HG03159 (cell line): ENCODE data around the gene CSH1.
"Not testable (repeated sequence)": the region's sequence is repeated elsewhere in the genome, so short reads cannot be mapped to it uniquely, and the experiment has no call there.

Experiments
- ATAC-seq: cut with Tn5 transposase; IDR thresholded peaks from one replicate; pipeline ENCODE4 v1.9.1; 2021; ENCODE audit warnings: mild to moderate bottlenecking, moderate library complexity; ENCODE audit not compliant: unreplicated experiment

CSH1 gene

DNA sequence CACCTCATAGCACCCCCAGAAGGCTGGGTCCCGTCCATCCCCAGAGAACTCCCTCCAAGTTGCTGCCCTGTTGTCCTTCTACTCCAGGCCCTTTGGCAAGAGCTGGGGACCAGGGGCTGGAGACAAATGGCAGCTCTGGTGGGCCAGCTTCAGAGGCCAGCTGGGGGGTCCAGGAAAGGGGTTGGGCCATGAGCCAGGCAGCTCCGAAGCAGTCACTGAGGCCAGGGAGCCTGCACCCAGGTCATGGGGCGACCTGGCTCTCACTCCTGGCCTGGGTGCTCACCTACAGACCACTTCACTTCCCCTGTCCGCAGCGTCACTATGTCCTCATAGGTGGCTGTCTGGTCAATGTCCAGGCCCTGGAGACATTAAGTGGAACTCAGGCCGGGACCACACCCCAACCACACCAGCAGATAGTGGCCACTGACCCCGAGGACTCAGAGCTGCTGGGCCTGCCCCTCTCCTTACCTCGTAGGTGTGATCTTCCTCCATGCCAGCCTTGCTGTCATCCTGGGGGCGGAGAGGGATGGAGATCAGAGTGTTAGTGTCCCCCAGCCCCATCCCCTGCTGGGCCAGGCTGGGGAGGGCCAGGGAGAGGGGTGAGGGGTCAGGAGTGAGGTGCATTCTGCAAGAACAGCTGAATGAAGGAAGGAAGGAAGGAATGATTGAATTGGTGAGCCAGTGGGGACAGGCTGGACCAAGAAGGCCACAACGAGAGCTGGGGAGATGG, 32.8 kb upstream of the CSH1 start:
- no peak for ATAC-seq

DNA sequence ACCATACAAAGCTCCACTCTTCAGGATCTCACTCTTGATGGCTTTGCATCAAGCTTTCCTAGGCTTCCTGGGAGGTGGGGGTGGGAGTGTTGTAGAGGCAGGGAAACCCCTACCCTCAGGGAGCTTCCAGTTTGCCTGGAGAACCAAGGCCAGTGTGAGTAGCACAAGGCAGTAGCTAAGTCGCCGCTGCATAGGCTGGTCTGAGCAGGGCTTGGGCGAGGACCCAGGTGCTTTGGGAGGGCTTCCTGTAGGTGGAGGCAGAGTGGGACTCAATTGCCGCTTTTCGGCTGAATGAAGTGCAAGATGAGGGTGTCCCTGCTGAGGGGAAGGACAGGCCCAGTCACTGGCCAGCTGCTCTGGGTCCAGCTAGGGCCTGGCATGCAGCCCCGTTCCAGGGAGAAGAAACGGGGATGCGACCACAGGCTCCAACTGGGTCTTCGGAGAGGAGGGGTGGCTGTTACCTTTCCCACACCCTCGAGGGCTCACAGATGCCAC, 31.8 kb upstream of the CSH1 start:
- ATAC-seq: no peak

DNA sequence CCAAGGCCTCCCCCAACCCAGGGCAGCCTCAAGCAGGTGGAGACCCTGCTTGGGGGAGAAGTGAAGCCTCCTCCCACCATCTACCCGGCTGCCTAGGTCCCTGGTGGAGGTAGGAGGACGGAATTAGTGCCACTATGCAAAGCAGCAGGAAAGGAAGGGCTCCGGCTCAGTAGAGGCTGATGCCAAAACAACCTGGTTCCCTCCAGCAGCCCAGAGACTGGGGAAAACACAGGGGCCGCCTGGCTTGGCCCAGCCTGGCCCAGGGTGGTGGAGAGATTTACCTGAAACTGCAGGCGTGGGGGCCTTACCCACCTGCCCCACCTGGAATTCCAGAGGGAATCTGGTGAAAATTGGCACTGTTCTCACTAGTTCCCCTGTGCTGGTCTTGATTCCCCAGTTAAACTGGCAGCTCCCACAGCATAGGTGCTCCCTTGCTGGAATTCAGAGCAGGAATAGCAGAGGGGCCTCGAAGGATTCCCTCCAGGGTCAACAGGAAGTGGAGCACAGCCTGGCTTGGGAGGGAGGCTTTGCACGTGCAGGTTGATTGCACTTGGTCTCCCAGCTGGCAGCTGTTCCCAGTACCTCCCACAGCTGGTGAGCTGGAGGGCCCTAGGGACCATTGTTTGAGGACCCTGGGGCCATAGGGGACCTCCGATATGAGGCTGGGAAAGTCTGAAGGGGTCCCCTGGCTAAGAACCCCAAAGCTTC, 31.2 kb upstream of the CSH1 start:
- no peak for ATAC-seq

DNA sequence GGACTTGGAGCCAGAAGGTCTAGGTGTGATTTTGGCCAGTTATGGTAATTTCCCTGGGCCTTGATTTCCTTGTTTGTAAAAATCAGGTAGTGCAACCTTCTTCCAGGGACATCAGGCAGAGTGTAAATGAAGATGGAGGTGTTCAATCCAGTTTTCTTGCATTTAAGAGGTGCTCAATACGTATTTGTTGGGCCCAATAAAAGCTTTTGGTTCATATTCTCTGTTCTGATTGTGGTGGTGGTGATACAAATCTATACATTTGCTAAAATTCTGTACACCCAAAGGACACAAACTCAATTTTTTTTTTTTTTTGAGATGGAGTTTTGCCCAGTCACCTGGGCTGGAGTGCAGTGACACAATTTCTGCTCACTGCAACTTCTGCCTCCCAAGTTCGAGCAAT, 29.8 kb upstream of the CSH1 start:
- no peak for ATAC-seq

DNA sequence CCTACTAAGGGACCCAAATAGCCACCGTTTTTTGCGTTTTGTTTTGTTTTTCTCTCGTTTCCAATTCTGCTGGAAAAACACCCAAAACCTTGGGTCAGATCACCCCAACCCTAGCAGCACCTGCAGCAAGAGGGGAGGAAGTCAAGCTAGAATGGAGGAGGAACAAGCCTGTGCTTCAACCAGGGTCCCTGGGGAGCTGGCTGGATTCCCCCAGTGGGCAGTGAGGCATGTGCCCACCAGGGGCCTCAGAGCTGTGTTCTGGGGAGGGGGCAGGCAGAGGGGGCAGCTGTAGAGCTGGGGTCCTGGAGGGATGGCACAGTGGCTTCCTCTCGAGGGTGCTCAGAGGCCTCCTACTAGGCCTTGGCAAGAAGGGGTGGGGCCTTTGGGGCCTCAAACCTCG, 29.2 kb upstream of the CSH1 start:
- ATAC-seq: no peak

DNA sequence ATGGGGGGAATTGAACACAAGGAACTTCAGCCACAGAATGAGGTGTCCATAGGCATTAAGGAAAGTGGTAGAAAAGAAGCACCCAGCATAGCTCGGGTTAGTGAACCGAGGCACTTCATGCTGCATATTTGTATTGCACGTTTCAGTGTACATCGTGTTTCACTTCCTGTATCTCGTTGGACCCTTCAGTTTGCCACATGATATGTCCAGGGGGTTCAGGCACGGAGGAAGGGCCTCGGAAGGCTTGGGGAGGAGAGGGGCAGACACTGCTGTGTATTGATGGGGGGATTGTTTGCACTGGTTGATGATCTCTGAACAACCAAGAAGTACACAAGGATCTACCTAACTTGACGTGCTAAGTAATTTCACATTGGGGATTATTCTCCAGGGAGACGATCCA, 26.0 kb upstream of the CSH1 start:
- ATAC-seq: peak; percentile 60

DNA sequence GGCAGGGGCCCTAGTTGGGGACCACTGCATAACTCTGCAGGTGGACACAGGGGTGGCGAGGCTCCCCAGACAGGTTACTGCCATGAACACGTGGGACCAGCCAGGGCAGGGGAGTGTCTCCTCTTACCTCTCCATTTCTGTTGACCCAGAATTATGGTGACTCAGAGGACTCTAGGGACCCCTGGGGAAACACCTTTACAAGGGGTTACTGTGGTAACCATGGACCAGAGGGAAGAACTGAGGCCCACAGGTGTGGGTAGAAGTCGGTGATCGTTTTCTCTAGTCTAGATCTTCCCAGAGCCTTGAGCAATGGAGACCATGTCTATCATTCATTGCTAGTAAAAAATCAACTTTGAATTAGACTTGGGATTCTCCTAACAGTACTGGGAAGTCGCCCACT, 24.4 kb upstream of the CSH1 start:
- not testable (repeated sequence) for ATAC-seq

DNA sequence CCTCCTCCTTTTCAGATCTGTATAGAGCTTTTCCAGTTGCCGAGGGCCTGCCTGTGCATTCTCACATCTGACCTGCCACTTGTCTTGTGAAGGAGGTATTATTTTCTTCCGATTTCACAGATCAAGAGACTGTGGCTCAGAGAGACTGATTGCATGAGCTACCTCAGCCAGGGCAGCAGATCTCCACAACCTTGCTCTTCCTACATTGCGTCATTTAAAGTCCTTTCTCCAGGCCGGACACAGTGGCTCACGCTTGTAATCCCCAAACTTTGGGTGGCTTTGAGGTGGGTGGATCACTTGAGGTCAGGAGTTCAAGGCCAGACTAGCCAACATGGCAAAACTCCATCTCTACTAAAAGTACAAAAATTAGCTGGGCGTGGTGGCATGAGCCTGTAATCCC, 23.7 kb upstream of the CSH1 start:
- ATAC-seq: not testable (repeated sequence)

DNA sequence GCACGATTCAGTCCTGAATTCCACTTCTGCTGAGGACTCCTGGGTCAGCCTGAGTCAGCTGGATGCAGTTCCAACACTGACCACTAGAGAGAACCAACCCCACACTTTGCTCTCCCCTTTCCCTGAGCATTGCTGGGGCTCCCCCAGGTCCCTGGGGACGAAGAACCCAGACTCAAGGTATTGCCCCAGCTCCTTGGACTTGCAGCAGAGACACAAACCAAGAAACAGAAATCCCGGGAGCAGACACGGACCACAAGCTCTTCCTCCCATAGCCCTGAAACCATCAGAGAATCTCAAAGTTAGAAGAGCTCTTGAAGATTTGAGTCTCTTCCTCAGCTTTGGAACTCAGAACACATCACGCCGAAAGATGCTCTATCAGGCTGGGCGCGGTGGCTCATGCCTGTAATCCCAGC, 22.9 kb upstream of the CSH1 start:
- ATAC-seq: no peak

DNA sequence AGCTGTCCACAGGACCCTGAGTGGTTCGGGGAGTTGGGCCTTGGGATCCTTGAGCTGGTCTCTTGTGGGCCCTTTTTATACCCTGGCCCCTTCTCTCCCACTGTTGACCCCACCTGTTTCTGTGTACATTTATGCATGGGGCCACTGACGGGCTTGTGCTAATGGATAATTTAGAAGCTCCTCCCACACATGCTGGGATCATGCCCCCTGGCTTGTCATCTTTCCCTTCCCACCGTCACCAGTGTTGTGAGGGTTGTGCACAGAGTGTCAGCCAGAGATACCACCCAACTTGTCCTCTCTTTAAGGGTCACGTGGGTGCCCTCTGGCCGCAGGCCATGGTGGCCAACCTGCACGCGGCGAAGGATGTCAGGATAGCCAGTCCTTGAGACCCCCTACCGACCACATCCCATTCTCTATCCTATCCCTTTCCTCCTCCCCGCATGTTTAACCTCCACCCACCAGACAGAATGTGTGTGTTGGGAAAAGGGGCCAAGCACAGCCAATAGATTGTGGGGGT, 22.5 kb upstream of the CSH1 start, which contains the start of gene GH1:
Gene GH1, minus strand, starts transcription at position 51 of the 517 bp plus-strand sequence. CDS start 63 bp downstream, outside the sequence.
- not testable (repeated sequence) for ATAC-seq

DNA sequence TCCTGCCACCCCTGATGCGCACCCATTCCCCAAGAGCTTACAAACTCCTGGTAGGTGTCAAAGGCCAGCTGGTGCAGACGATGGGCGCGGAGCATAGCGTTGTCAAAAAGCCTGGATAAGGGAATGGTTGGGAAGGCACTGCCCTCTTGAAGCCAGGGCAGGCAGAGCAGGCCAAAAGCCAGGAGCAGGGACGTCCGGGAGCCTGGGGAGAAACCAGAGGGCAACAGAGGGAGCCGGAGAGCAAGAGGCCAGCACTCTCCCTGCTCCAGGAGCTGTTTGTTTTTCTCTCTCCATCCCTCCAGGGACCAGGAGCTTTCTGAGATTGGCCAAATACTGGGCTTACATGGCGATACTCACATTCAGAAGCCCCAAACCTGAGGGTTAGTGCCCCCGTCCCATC, 21.9 kb upstream of the CSH1 start:
- no peak for ATAC-seq

DNA sequence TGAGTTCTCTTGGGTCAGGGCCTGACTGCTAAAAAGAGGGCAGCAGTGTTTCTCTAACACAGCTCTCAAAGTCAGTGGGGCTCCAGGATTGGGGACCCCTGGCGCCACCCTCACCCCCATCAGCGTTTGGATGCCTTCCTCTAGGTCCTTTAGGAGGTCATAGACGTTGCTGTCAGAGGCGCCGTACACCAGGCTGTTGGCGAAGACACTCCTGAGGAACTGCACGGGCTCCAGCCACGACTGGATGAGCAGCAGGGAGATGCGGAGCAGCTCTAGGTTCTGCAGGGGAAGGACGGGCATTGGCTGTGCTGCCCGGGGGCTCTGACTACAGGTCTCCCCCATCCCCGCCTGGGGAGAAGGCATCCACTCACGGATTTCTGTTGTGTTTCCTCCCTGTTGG, 21.3 kb upstream of the CSH1 start:
- no peak for ATAC-seq

DNA sequence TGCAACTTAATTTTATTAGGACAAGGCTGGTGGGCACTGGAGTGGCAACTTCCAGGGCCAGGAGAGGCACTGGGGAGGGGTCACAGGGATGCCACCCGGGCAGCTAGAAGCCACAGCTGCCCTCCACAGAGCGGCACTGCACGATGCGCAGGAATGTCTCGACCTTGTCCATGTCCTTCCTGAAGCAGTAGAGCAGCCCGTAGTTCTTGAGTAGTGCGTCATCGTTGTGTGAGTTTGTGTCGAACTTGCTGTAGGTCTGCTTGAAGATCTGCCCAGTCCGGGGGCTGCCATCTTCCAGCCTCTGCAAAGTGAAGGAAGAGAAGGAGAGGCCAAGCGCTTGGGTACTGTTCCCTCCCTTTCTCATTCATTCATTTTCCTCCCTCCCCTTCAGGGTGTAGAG, 20.8 kb upstream of the CSH1 start:
- ATAC-seq: not testable (repeated sequence)

DNA sequence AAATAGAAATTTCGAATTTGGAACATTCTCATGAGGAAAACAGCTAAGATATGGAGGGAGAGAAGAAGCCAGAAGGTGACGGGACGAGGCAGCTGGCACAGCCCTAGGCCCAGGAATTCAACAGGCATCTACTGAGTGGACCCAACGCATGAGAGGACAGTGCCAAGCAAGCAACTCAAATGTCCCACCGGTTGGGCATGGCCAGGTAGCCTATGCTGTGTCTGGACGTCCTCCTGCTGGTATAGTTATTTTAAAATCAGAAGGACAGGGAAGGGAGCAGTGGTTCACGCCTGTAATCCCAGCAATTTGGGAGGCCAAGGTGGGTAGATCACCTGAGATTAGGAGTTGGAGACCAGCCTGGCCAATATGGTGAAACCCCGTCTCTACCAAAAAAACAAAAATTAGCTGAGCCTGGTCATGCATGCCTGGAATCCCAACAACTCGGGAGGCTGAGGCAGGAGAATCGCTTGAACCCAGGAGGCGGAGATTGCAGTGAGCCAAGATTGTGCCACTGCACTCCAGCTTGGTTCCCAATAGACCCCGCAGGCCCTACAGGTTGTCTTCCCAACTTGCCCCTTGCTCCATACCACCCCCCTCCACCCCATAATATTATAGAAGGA, 20.3 kb upstream of the CSH1 start:
- no peak for ATAC-seq

DNA sequence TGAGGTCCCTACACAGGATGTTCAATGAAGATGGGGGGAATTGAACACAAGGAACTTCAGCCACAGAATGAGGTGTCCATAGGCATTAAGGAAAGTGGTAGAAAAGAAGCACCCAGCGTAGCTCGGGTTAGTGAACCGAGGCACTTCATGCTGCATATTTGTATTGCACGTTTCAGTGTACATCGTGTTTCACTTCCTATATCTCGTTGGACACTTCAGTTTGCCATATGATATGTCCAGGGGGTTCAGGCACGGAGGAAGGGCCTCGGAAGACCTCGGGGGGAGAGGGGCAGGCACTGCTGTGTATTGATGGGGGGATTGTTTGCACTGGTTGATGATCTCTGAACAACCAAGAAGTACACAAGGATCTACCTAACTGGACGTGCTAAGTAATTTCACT, 19.4 kb upstream of the CSH1 start:
- peak; percentile 62 for ATAC-seq

DNA sequence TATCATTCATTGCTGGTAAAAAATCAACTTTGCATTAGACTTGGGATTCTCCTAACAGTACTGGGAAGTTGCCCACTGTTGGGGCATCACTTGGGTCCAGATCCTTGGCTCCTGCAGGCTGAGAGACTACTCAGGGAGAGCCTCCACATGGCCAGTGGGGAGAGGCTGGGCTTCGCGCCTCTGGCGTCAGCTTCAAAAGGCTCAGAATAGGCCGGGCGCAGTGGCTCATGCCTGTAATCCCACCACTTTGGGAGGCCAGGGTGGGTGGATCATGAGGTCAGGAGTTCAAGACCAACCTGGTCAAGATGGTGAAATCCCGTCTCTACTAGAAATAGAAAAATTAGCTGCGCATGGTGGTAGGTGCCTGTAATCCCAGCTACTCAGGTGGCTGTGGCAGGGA, 18.1 kb upstream of the CSH1 start:
- ATAC-seq: no peak

DNA sequence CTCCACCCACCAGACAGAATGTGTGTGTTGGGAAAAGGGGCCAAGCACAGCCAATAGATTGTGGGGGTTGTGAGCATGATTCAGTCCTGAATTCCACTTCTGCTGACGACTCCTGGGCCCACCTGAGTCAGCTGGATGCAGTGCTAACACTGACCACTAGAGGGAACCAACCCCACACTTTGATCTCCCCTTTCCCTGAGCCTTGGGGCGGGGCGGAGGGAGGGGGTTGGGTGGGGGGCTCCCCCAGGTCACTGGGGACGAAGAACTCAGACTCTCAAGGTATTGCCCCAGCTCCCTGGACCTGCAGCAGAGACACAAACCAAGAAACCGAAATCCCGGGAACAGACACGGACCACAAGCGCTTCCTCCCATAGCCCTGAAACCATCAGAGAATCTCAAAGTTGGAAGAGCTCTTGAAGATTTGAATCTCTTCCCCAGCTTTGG, 15.3 kb upstream of the CSH1 start:
- ATAC-seq: no peak

DNA sequence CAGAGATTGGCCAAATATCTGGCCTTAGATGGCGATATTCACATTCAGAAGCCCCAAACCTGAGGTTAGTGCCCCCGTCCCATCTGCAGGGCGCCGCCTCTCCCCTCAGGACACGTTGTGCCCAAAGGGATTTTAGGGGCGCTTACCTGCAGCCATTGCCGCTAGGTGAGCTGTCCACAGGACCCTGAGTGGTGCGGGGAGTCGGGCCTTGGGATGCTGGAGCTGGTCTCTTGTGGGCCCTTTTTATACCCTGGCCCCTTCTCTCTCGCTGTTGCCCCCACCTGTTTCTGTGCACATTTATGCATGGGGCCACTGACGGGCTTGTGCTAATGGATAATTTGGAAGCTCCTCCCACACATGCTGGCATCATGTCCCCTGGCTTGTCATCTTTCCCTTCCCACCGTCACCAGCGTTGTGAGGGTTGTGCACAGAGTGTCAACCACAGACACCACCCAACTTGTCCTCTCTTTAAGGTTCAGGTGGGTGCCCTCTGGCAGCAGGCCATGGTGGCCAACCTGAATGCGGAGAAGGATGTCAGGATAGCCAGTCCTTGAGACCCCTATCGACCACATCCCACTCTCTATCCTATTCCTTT, 14.8 kb upstream of the CSH1 start, which contains the start of gene CSHL1:
Gene CSHL1, minus strand, starts transcription at position 218 of the 595 bp plus-strand sequence. Its CDS starts 62 bp downstream, at position 156.
- no peak for ATAC-seq

DNA sequence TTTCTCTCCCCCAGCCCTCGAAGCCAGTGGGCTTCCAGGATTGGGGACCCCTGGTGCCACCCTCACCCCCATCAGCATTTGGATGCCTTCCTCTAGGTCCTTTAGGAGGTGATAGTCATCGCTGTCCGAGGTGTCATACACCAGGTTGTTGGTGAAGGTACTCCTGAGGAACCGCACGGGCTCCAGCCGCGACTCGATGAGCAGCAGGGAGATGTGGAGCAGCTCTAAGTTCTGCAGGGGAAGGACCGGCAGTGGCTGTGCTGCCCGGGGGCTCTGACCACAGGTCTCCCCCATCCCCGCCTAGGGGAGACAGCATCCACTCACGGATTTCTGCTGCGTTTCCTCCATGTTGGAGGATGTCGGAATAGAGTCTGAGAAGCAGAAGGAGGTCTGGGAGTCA, 13.7 kb upstream of the CSH1 start:
- ATAC-seq: no peak

DNA sequence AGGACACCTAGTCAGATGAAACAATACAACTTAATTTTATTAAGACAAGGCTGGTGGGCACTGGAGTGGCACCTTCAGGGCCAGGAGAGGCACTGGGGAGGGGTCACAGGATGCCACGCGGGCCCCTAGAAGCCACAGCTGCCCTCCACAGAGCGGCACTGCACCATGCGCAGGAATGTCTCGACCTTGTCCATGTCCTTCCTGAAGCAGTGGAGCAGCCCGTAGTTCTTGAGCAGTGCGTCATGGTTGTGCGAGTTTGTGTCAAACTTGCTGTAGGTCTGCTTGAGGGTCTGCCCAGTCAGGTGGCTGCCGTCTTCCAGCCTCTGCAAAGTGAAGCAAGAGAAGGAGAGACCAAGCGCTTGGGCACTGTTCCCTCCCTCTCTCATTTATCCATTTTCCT, 13.2 kb upstream of the CSH1 start:
- not testable (repeated sequence) for ATAC-seq
